HUES6 (cell line): Measurements from ENCODE around the gene GSDMA.

ENCODE experiments used
- H3K27ac ChIP-seq: 2 replicates; pipeline ENCODE4 v1.7.0; 2013; ENCODE audit warnings: low read depth, mild to moderate bottlenecking, low read length, inconsistent platforms
- H3K27me3 ChIP-seq: 2 replicates; pipeline ENCODE4 v1.6.1; 2013; ENCODE audit warnings: low read length; ENCODE audit not compliant: control insufficient read depth, insufficient read depth
- H3K36me3 ChIP-seq: 2 replicates; pipeline ENCODE4 v1.6.1; 2013; ENCODE audit warnings: low read length; ENCODE audit not compliant: control insufficient read depth, insufficient read depth
- H3K4me1 ChIP-seq: 2 replicates; pipeline ENCODE4 v1.6.1; 2013; ENCODE audit warnings: low read length; ENCODE audit not compliant: control insufficient read depth, insufficient read depth
- H3K4me3 ChIP-seq: 2 replicates; pipeline ENCODE4 v1.5.1; 2013; ENCODE audit warnings: low read depth, low read length
- H3K9ac ChIP-seq: one replicate; pipeline ENCODE4 v1.6.1; 2013; ENCODE audit warnings: mild to moderate bottlenecking, low read length
- H3K9me3 ChIP-seq: 2 replicates; pipeline ENCODE4 v1.6.1; 2013; ENCODE audit warnings: low read depth, low read length; ENCODE audit not compliant: control insufficient read depth, insufficient read depth

The GSDMA gene

DNA sequence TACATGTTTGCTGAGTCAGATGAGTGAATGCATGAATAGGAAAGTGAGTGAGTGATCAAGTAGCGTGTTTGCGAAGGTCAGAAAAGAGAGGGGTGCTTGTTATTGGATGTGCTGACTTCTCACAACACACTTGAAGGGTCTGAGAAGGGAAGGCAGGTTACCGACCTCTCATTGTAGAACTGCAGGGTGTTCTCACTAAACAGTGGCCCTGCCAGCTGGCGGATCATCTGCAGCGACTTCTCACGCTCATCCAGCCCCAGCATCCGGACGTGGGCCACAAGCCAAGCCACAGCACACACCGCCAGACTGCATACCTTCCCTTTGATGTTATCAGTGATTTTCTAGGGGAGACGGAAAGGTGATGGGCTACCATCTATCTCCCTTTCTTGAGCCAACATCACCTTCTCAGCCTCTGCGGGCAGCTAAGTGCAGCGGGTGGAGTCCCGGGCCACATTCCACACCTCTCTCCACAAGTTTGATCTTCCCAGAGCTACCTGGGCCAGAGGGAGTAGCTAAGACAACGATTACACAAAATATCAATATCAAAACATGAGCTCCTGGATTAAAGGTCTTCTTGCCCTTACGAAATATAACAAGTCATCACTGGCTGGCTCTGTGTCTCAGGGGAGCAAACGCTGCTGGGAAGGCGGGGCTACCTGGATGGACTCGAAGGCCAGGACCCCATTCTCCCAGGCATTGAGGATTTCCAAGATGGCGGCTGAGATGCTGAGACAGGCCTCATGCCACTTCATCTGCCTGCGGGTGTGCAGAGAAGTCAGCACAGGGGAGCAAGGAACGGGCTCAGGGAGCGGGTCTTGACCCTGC is 63.4 kb downstream of the GSDMA start:
- peaks cover 79% of the 10 kb centered on the region for H3K36me3 ChIP-seq
- H3K4me1 ChIP-seq: no peaks in the 10 kb centered on the region; the same call in 1 of the 2 replicates
- no peaks in the 10 kb centered on the region for H3K27me3 ChIP-seq
- no peak overlapping the region for H3K9ac ChIP-seq
- H3K27ac ChIP-seq: no peak overlapping the region
- no peaks in the 10 kb centered on the region for H3K9me3 ChIP-seq
- no peak overlapping the region for H3K4me3 ChIP-seq

GRCh38 chr17:40026816-40027613 is 64.2 kb downstream of the GSDMA start:
- Histone ChIP-seq H3K9me3 (no peaks in the 10 kb centered on the region), H3K9ac (no peak overlapping the region), H3K27me3 (no peaks in the 10 kb centered on the region), H3K4me1 (no peaks in the 10 kb centered on the region; the same call in 1 of the 2 replicates), H3K36me3 (peaks cover 79% of the 10 kb centered on the region), H3K4me3 (no peak overlapping the region), H3K27ac (no peak overlapping the region)
